HEK293T (cell line): ENCODE results near the gene DMRTC2.

Experiments used
- BHLHE40 ChIP-seq: fragments of 450-650 bp; IDR thresholded peaks from 2 replicates; pipeline ENCODE4 v1.6.1; 2016; ENCODE audit warnings: mild to moderate bottlenecking, moderate library complexity, borderline replicate concordance
- ELF4 ChIP-seq: fragments of 450-650 bp; IDR thresholded peaks from 2 replicates; pipeline ENCODE4 v1.6.1; 2017; ENCODE audit warnings: antibody characterized with exemption
- FOXA1 ChIP-seq: fragments of 450-650 bp; IDR thresholded peaks from 2 replicates; pipeline ENCODE4 v1.6.1; 2016; ENCODE audit warnings: mild to moderate bottlenecking
- FOXM1 ChIP-seq: fragments of 450-650 bp; IDR thresholded peaks from 2 replicates; pipeline ENCODE4 v1.6.1; 2017; ENCODE audit warnings: mild to moderate bottlenecking, borderline replicate concordance
- HDGF ChIP-seq: fragments of 450-650 bp; IDR thresholded peaks from 2 replicates; pipeline ENCODE4 v1.6.1; 2017; ENCODE audit warnings: antibody characterized with exemption, borderline replicate concordance
- NFRKB ChIP-seq: fragments of 450-650 bp; IDR thresholded peaks from 2 replicates; pipeline ENCODE4 v1.6.1; 2016; ENCODE audit warnings: mild to moderate bottlenecking, moderate library complexity
- SP1 ChIP-seq: fragments of 450-650 bp; IDR thresholded peaks from 2 replicates; pipeline ENCODE4 v1.6.1; 2017
- SUZ12 ChIP-seq: fragments of 450-650 bp; IDR thresholded peaks from 2 replicates; pipeline ENCODE4 v1.6.1; 2016; ENCODE audit warnings: mild to moderate bottlenecking

DNA sequence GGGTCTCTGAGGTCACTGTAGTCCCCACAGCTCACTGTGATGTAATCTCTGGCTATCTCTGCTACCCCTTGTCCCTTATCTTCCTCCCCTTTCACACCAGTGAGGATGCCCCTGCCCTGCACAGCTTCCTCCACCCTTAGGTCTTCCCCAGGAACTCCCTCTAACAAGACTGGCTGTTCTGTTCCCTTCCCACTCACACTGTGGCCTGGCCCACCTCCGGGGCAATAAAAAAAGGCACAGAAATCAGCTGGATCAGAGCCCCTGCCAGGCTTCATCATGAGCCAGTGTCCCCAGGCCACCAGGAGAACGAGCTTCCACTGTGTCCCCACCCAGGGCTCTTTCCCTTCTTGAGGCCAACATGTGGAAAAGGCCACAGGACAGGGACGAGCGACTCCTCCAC lies 43.8 kb upstream of the DMRTC2 start:
- no peak for TF ChIP-seq ELF4
- TF ChIP-seq FOXA1, result no peak
- no peak for TF ChIP-seq NFRKB
- TF ChIP-seq SP1, result no peak
- no peak for TF ChIP-seq FOXM1
- TF ChIP-seq BHLHE40, result no peak
- no peak for TF ChIP-seq HDGF
- no peak for TF ChIP-seq SUZ12
